SK-N-MC (cell line): ENCODE data around the gene SP140L.

Source experiments
- EZH2 ChIP-seq: fragments of 200-600 bp; sonication (generic); IDR thresholded peaks from one replicate; pipeline ENCODE4 v1.6.1; 2017; ENCODE audit warnings: antibody characterized with exemption
- FOXP2 ChIP-seq: optimal IDR thresholded peaks from 2 replicates; pipeline ENCODE3; 2011; ENCODE audit warnings: mild to moderate bottlenecking, moderate library complexity; ENCODE audit not compliant: insufficient read depth; ENCODE audit errors: extremely low read length, control extremely low read depth
- POLR2AphosphoS5 ChIP-seq: IDR thresholded peaks from 2 replicates; pipeline ENCODE4 v1.6.1; 2012; ENCODE audit warnings: mild to moderate bottlenecking, low read depth, low read length, borderline replicate concordance

DNA sequence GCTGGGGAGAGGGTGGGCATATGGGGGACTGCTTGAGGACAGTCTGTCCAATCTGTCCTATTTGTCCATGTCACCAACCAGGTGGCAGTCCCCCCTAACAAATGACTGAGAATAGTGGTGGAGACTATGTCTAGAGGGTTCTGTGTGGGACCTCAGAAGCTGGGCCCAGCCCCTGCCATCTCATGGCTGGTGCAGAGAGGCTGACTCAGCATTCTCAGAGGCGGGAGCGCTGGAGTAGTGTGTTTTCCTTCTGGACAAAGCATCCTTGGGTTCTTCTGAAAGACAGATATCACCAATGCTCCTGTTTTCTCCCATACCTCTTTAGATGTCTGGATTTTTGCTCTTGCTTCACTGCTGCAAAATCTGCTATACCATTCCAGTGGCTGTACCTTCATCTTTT lies 44.1 kb upstream of the SP140L start:
- no peak for TF ChIP-seq POLR2AphosphoS5
- TF ChIP-seq EZH2, result no peak
- TF ChIP-seq FOXP2, result no peak
